ENCODE results near the gene TOX4.

TOX4 gene

DNA sequence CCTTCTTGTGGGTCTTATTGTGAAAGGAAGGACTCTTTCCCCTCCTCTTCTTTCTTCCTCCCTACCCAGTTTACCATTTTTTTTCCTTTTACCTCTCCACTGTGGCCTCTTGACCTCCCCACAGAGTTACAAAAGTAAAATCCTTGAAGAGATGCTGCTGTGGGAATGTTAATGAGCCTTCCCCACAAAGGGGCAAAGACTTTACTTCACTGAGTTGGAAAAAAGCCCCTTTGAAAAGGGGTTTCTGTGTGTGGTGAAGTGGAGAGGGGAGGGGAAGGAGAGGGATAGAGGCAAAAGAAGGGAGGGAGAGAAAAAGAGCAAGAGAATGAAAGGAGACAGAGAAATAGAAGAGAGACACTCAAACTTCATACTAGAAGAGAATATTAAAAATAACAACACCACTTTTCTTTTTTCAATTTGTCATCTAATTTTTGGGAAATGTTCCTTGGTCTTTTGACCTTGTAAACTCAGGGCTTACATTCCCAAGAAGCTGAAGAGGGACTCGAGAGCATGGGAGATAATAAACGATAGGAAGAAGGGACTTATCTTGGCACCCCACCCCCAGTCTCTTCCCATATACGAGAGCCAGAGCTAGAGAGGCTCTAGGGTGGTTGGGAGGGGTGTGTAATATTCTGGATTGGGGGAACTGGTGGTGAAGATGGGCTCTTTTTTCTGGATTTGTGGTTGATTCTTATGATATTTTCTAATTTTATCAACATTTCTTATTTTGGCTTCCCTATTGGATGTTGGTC lies 62.4 kb downstream of the TOX4 start:
- H4K8ac ChIP-seq (ENCODE audit: low read depth, low read length) = no peak overlapping the region
- no peak overlapping the region for H2BK5ac ChIP-seq (ENCODE audit: low read length)
- peak overlapping the region; percentile 32 for H3K4me2 ChIP-seq (ENCODE audit: insufficient read depth, low read length, poor library complexity, severe bottlenecking)
- no peak overlapping the region for H3K4me3 ChIP-seq (ENCODE audit: low read length in 2 of 2)
- H3K18ac ChIP-seq (ENCODE audit: low read length) = no peak overlapping the region
- H3K27ac ChIP-seq (replicated peaks; ENCODE audit: low read length) = peak overlapping the region; percentile 100
- no peaks in the 10 kb centered on the region for H3K36me3 ChIP-seq (replicated peaks in 1 of 2; ENCODE audit: control insufficient read depth in 2 of 2, insufficient read depth in 2 of 2, low read length in 2 of 2)
- H2AFZ ChIP-seq (ENCODE audit: low read length) = no peak overlapping the region
- H3K9me3 ChIP-seq (replicated peaks in 1 of 2; ENCODE audit: control insufficient read depth in 2 of 2, insufficient read depth in 1 of 2, low read depth in 1 of 2, low read length in 2 of 2) = no peaks in the 10 kb centered on the region
- H2BK12ac ChIP-seq (ENCODE audit: low read length) = no peak overlapping the region
- H3K79me1 ChIP-seq (ENCODE audit: low read depth, low read length) = no peaks in the 10 kb centered on the region
- no peak overlapping the region for H3K9ac ChIP-seq (ENCODE audit: low read depth, low read length, poor library complexity)
- no peak overlapping the region for H2BK15ac ChIP-seq (ENCODE audit: low read length)
- H3K4ac ChIP-seq (ENCODE audit: low read length) = no peak overlapping the region
- H2BK120ac ChIP-seq (ENCODE audit: low read depth, low read length) = no peak overlapping the region
- H3K23ac ChIP-seq (ENCODE audit: low read depth, low read length, poor library complexity) = no peak overlapping the region
- H2AK5ac ChIP-seq (ENCODE audit: low read depth, low read length) = no peak overlapping the region
- H3K4me1 ChIP-seq (ENCODE audit: control insufficient read depth in 2 of 2, insufficient read depth in 1 of 2, low read depth in 1 of 2, low read length in 2 of 2) = peaks cover 19 to 39% of the 10 kb centered on the region in 2 donors
- no CpG with 5 or more reads among the region's 3 CpGs for WGBS, 2 donors (ENCODE audit: extremely low coverage in 2 of 2, insufficient read length in 2 of 2, insufficient replicate concordance in 1 of 2)
- peak; percentile 90 for DNase-seq (ENCODE audit: low spot score)
- H3K27me3 ChIP-seq (ENCODE audit: control insufficient read depth in 3 of 3, insufficient read depth in 3 of 3, low read depth in 1 of 3, low read length in 3 of 3) = no peaks in the 10 kb centered on the region
- no peak overlapping the region for H3K14ac ChIP-seq (ENCODE audit: low read length)
- H4K91ac ChIP-seq (ENCODE audit: low read depth, low read length, poor library complexity) = no peak overlapping the region

DNA sequence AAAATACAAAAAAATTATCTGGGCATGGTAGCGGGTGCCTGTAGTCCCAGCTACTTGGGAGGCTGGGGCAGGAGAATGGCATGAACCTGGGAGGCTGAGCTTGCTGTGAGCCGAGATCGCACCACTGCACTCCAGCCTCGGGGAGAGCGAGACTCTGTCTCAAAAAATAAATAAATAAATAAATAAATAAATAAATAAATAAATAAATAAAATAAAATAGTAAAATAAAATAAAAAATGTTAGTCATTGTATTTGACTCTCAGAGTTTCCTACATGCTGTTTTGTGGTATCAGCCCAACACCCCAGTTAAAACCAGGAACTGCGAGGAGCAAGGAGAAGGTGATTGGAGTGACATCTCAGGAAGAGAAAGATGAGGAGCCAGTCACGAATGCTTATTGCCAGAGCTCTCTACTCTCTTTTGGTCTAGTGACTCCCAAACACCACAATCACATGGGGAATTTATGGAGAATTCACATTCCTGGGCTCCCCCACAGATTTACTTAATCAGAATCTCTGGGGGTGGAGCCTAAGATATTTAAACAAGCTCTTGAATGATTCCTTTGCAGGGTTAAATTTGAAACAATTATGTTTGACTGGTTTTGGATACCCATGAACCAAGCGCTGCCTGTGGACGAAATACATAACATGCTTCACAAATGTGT lies 64.5 kb downstream of the TOX4 start:
- Histone ChIP-seq H3K9me3 (replicated peaks in 1 of 2; ENCODE audit: control insufficient read depth in 2 of 2, insufficient read depth in 1 of 2, low read depth in 1 of 2, low read length in 2 of 2) (no peaks in the 10 kb centered on the region), H2BK5ac (ENCODE audit: low read length) (peak overlapping the region; percentile 11), H3K23ac (ENCODE audit: low read depth, low read length, poor library complexity) (no peak overlapping the region), H3K4me2 (ENCODE audit: insufficient read depth, low read length, poor library complexity, severe bottlenecking) (no peak overlapping the region), H3K4me1 (ENCODE audit: control insufficient read depth in 2 of 2, insufficient read depth in 1 of 2, low read depth in 1 of 2, low read length in 2 of 2) (peaks cover 19 to 33% of the 10 kb centered on the region in 2 donors), H3K4ac (ENCODE audit: low read length) (no peak overlapping the region), H3K18ac (ENCODE audit: low read length) (no peak overlapping the region), H4K91ac (ENCODE audit: low read depth, low read length, poor library complexity) (no peak overlapping the region), H3K4me3 (ENCODE audit: low read length in 2 of 2) (no peak overlapping the region), H3K79me1 (ENCODE audit: low read depth, low read length) (no peaks in the 10 kb centered on the region), H2BK15ac (ENCODE audit: low read length) (peak overlapping the region; percentile 86), H3K27ac (replicated peaks; ENCODE audit: low read length) (peak overlapping the region; percentile 53), H2BK120ac (ENCODE audit: low read depth, low read length) (no peak overlapping the region), H2BK12ac (ENCODE audit: low read length) (peak overlapping the region; percentile 58), H2AFZ (ENCODE audit: low read length) (no peak overlapping the region), H3K27me3 (ENCODE audit: control insufficient read depth in 3 of 3, insufficient read depth in 3 of 3, low read depth in 1 of 3, low read length in 3 of 3) (no peaks in the 10 kb centered on the region), H3K36me3 (replicated peaks in 1 of 2; ENCODE audit: control insufficient read depth in 2 of 2, insufficient read depth in 2 of 2, low read length in 2 of 2) (no peaks in the 10 kb centered on the region), H3K14ac (ENCODE audit: low read length) (no peak overlapping the region), H3K9ac (ENCODE audit: low read depth, low read length, poor library complexity) (no peak overlapping the region), H2AK5ac (ENCODE audit: low read depth, low read length) (no peak overlapping the region), H4K8ac (ENCODE audit: low read depth, low read length) (no peak overlapping the region)
- WGBS, 2 donors (ENCODE audit: extremely low coverage in 2 of 2, insufficient read length in 2 of 2, insufficient replicate concordance in 1 of 2) = no CpG with 5 or more reads among the region's 9 CpGs
- DNase-seq (ENCODE audit: low spot score) = no peak

DNA sequence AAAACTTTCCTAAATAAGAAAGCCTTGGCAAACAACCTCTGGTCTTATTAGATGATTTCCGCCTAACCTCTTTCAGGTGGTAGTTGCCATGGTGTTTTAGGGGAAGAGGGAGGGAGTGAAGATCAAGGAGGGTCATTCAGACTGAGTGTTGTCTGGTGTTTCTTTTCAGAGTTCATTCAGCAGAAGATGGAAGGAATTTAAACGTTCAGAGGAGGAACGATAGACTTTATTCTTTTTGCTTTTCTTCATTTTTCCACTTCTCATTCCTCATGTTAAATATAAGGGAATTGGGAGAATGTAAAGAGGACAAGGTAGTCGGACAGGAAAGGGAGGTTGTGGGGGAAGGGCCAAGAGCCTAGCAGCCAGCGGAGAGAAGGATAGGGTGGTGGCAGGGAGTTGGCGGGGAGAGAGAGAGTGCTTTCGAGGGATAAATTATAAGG lies 66.5 kb downstream of the TOX4 start:
- Histone ChIP-seq H3K9me3 (replicated peaks in 1 of 2; ENCODE audit: control insufficient read depth in 2 of 2, insufficient read depth in 1 of 2, low read depth in 1 of 2, low read length in 2 of 2) (peaks cover 0 to 4% of the 10 kb centered on the region in 2 donors), H2BK12ac (ENCODE audit: low read length) (no peak overlapping the region)
- no CpG with 5 or more reads among the region's 7 CpGs for WGBS, 2 donors (ENCODE audit: extremely low coverage in 2 of 2, insufficient read length in 2 of 2, insufficient replicate concordance in 1 of 2)

DNA sequence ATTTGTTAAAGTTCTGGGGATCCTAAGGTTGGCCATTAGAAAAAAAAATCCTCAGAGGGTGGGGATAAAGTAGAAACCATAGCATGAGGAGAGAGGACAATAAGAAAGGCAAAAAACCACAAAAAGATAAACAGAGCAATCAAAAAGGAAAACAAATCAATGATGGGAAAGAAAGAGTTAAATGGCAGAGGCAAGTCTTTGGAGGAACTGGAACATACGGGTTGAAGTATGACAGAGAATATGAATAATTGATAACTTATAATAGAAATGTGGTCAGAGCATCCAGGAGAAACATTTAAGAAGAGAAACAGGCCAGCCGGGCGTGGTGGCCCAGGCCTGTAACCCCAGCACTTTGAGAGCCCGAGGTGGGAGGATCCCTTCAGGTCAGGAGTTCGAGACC lies 67.0 kb downstream of the TOX4 start:
- H3K27me3 ChIP-seq (ENCODE audit: control insufficient read depth in 3 of 3, insufficient read depth in 3 of 3, low read depth in 1 of 3, low read length in 3 of 3) = no peaks in the 10 kb centered on the region
- peak overlapping the region; percentile 75 for H2AK5ac ChIP-seq (ENCODE audit: low read depth, low read length)
- H3K9me3 ChIP-seq (replicated peaks in 1 of 2; ENCODE audit: control insufficient read depth in 2 of 2, insufficient read depth in 1 of 2, low read depth in 1 of 2, low read length in 2 of 2) = peaks cover 0 to 4% of the 10 kb centered on the region in 2 donors
- H2BK5ac ChIP-seq (ENCODE audit: low read length) = peak overlapping the region; percentile 95
- peaks cover 1% of the 10 kb centered on the region for H3K79me1 ChIP-seq (ENCODE audit: low read depth, low read length)
- H3K36me3 ChIP-seq (replicated peaks in 1 of 2; ENCODE audit: control insufficient read depth in 2 of 2, insufficient read depth in 2 of 2, low read length in 2 of 2) = no peaks in the 10 kb centered on the region
- H3K27ac ChIP-seq (replicated peaks; ENCODE audit: low read length) = peak overlapping the region; percentile 65
- no peak overlapping the region for H4K8ac ChIP-seq (ENCODE audit: low read depth, low read length)
- no peak overlapping the region for H3K4me2 ChIP-seq (ENCODE audit: insufficient read depth, low read length, poor library complexity, severe bottlenecking)
- no CpG with 5 or more reads among the region's 5 CpGs for WGBS, 2 donors (ENCODE audit: extremely low coverage in 2 of 2, insufficient read length in 2 of 2, insufficient replicate concordance in 1 of 2)
- H4K91ac ChIP-seq (ENCODE audit: low read depth, low read length, poor library complexity) = no peak overlapping the region
- no peak overlapping the region for H3K4me3 ChIP-seq (ENCODE audit: low read length in 2 of 2)
- H3K23ac ChIP-seq (ENCODE audit: low read depth, low read length, poor library complexity) = no peak overlapping the region
- DNase-seq (ENCODE audit: low spot score) = no peak
- H3K9ac ChIP-seq (ENCODE audit: low read depth, low read length, poor library complexity) = no peak overlapping the region
- H3K14ac ChIP-seq (ENCODE audit: low read length) = no peak overlapping the region
- peak overlapping the region; percentile 68 for H2AFZ ChIP-seq (ENCODE audit: low read length)
- no peak overlapping the region for H3K4ac ChIP-seq (ENCODE audit: low read length)
- H3K18ac ChIP-seq (ENCODE audit: low read length) = no peak overlapping the region
- H2BK15ac ChIP-seq (ENCODE audit: low read length) = no peak overlapping the region
- peaks cover 8 to 18% of the 10 kb centered on the region in 2 donors for H3K4me1 ChIP-seq (ENCODE audit: control insufficient read depth in 2 of 2, insufficient read depth in 1 of 2, low read depth in 1 of 2, low read length in 2 of 2)
- H2BK12ac ChIP-seq (ENCODE audit: low read length) = no peak overlapping the region
- no peak overlapping the region for H2BK120ac ChIP-seq (ENCODE audit: low read depth, low read length)

More for the DNA sequence above, 66.5 kb downstream of the TOX4 start:
- no peaks in the 10 kb centered on the region for H3K27me3 ChIP-seq (ENCODE audit: control insufficient read depth in 3 of 3, insufficient read depth in 3 of 3, low read depth in 1 of 3, low read length in 3 of 3)
- H3K36me3 ChIP-seq (replicated peaks in 1 of 2; ENCODE audit: control insufficient read depth in 2 of 2, insufficient read depth in 2 of 2, low read length in 2 of 2) = no peaks in the 10 kb centered on the region
- no peak overlapping the region for H3K18ac ChIP-seq (ENCODE audit: low read length)
- no peak overlapping the region for H3K4ac ChIP-seq (ENCODE audit: low read length)
- no peak overlapping the region for H2BK15ac ChIP-seq (ENCODE audit: low read length)
- peak overlapping the region; percentile 68 for H2AFZ ChIP-seq (ENCODE audit: low read length)
- no peak overlapping the region for H2BK5ac ChIP-seq (ENCODE audit: low read length)
- no peak overlapping the region for H3K9ac ChIP-seq (ENCODE audit: low read depth, low read length, poor library complexity)
- no peak overlapping the region for H3K23ac ChIP-seq (ENCODE audit: low read depth, low read length, poor library complexity)
- H4K8ac ChIP-seq (ENCODE audit: low read depth, low read length) = no peak overlapping the region
- H2BK120ac ChIP-seq (ENCODE audit: low read depth, low read length) = no peak overlapping the region
- H3K79me1 ChIP-seq (ENCODE audit: low read depth, low read length) = peaks cover 1% of the 10 kb centered on the region
- H2AK5ac ChIP-seq (ENCODE audit: low read depth, low read length) = no peak overlapping the region
- H3K4me2 ChIP-seq (ENCODE audit: insufficient read depth, low read length, poor library complexity, severe bottlenecking) = peak overlapping the region; percentile 45
- DNase-seq (ENCODE audit: low spot score) = no peak
- H3K14ac ChIP-seq (ENCODE audit: low read length) = no peak overlapping the region
- H3K27ac ChIP-seq (replicated peaks; ENCODE audit: low read length) = peak overlapping the region; percentile 65
- H4K91ac ChIP-seq (ENCODE audit: low read depth, low read length, poor library complexity) = no peak overlapping the region
- peak overlapping the region in 1 of 2 donors; percentile 33 for H3K4me3 ChIP-seq (ENCODE audit: low read length in 2 of 2)
- H3K4me1 ChIP-seq (ENCODE audit: control insufficient read depth in 2 of 2, insufficient read depth in 1 of 2, low read depth in 1 of 2, low read length in 2 of 2) = peaks cover 11 to 22% of the 10 kb centered on the region in 2 donors

Data from neuronal stem cell (in vitro differentiated cells).